ENCODE data around the gene TEX2. TPM values are rescaled to one million over a fixed set of nuclear protein-coding genes. Genes with fewer than 3 reads are reported as not detected.

The TEX2 gene
- total and polyA plus RNA-seq, 2 donors from 2014 or later = 14.0 to 39.1 TPM

GRCh38 chr17:64115043-64115698 lies 147.9 kb downstream of the TEX2 start:
- FAIRE-seq (no peak), DNase-seq (no peak)
- no peak overlapping the region for H3K9ac ChIP-seq (ENCODE audit: low read length in 3 of 3)
- peaks cover 0 to 5% (median 0%) of the 10 kb centered on the region in 3 donors for H3K4me1 ChIP-seq (ENCODE audit: control insufficient read depth in 2 of 3, insufficient read depth in 2 of 3, low read depth in 1 of 3, low read length in 3 of 3)
- H3K9me3 ChIP-seq (ENCODE audit: control insufficient read depth in 2 of 3, insufficient read depth in 1 of 3, low read length in 3 of 3) = no peaks in the 10 kb centered on the region
- no peak overlapping the region for H3K27ac ChIP-seq (ENCODE audit: low read depth in 2 of 2, low read length in 2 of 2)
- intact Hi-C loops (cut with DNase I) = no loop called here
- H3K27me3 ChIP-seq (ENCODE audit: control insufficient read depth, insufficient read depth, low read length) = no peaks in the 10 kb centered on the region
- no peaks in the 10 kb centered on the region for H3K36me3 ChIP-seq (ENCODE audit: control insufficient read depth in 2 of 3, insufficient read depth in 3 of 3, low read length in 3 of 3)
- TF ChIP-seq, protein P1, sequence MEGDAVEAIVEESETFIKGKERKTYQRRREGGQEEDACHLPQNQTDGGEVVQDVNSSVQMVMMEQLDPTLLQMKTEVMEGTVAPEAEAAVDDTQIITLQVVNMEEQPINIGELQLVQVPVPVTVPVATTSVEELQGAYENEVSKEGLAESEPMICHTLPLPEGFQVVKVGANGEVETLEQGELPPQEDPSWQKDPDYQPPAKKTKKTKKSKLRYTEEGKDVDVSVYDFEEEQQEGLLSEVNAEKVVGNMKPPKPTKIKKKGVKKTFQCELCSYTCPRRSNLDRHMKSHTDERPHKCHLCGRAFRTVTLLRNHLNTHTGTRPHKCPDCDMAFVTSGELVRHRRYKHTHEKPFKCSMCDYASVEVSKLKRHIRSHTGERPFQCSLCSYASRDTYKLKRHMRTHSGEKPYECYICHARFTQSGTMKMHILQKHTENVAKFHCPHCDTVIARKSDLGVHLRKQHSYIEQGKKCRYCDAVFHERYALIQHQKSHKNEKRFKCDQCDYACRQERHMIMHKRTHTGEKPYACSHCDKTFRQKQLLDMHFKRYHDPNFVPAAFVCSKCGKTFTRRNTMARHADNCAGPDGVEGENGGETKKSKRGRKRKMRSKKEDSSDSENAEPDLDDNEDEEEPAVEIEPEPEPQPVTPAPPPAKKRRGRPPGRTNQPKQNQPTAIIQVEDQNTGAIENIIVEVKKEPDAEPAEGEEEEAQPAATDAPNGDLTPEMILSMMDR (IDR thresholded peaks at IDR 0.05; ENCODE audit: borderline replicate concordance, extremely low read depth, insufficient read depth) = no peak
- no peak overlapping the region for H3K4me3 ChIP-seq (ENCODE audit: low read length in 3 of 3)

- TF ChIP-seq, protein P1 (IDR thresholded peaks at IDR 0.05; ENCODE audit: borderline replicate concordance, extremely low read depth, insufficient read depth) = no peak
- no peaks in the 10 kb centered on the region for H3K36me3 ChIP-seq (ENCODE audit: control insufficient read depth in 2 of 3, insufficient read depth in 3 of 3, low read length in 3 of 3)
- peaks cover 0 to 2% (median 0%) of the 10 kb centered on the region in 3 donors for H3K4me1 ChIP-seq (ENCODE audit: control insufficient read depth in 2 of 3, insufficient read depth in 2 of 3, low read depth in 1 of 3, low read length in 3 of 3)
- FAIRE-seq (no peak), DNase-seq (no peak)
- intact Hi-C loops (cut with DNase I) = no loop called here
- H3K9ac ChIP-seq (ENCODE audit: low read length in 3 of 3) = no peak overlapping the region
- H3K27me3 ChIP-seq (ENCODE audit: control insufficient read depth, insufficient read depth, low read length) = no peaks in the 10 kb centered on the region
- H3K9me3 ChIP-seq (ENCODE audit: control insufficient read depth in 2 of 3, insufficient read depth in 1 of 3, low read length in 3 of 3) = no peaks in the 10 kb centered on the region
- no peak overlapping the region for H3K4me3 ChIP-seq (ENCODE audit: low read length in 3 of 3)
- H3K27ac ChIP-seq (ENCODE audit: low read depth in 2 of 2, low read length in 2 of 2) = no peak overlapping the region
These were observed 150.1 kb downstream of the TEX2 start for GRCh38 chr17:64113006-64113405.

DNA sequence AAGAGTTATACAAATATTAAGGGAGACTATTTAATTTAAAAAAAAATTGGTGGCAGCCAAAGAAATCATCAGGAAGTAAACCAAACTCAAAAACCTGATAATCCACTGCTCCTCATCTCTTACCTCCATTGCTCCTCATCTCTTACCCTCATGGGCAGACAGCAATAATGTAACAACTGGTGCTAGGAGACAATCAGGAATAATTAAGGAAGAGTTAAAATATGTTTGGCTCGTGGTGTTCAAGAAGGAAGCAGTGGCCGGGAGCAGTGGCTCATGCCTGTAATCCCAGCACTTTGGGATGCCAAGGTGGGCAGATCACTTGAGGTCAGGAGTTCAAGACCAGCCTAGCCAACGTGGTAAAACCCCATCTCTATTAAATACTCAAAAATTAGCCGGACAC lies 151.2 kb downstream of the TEX2 start:
- H3K9ac ChIP-seq (ENCODE audit: low read length in 3 of 3) = no peak overlapping the region
- H3K27ac ChIP-seq (ENCODE audit: low read depth in 2 of 2, low read length in 2 of 2) = no peak overlapping the region
- TF ChIP-seq, protein P1 (IDR thresholded peaks at IDR 0.05; ENCODE audit: borderline replicate concordance, extremely low read depth, insufficient read depth) = no peak
- H3K4me1 ChIP-seq (ENCODE audit: control insufficient read depth in 2 of 3, insufficient read depth in 2 of 3, low read depth in 1 of 3, low read length in 3 of 3) = peaks cover 0 to 6% (median 4%) of the 10 kb centered on the region in 3 donors
- no peaks in the 10 kb centered on the region for H3K27me3 ChIP-seq (ENCODE audit: control insufficient read depth, insufficient read depth, low read length)
- no peak for DNase-seq
- intact Hi-C loops (cut with DNase I) = no loop called here
- no peaks in the 10 kb centered on the region for H3K36me3 ChIP-seq (ENCODE audit: control insufficient read depth in 2 of 3, insufficient read depth in 3 of 3, low read length in 3 of 3)
- FAIRE-seq = no peak
- H3K9me3 ChIP-seq (ENCODE audit: control insufficient read depth in 2 of 3, insufficient read depth in 1 of 3, low read length in 3 of 3) = no peaks in the 10 kb centered on the region
- no peak overlapping the region for H3K4me3 ChIP-seq (ENCODE audit: low read length in 3 of 3)
